Measurements from ENCODE around the gene SPDYE2.
"Not testable (repeated sequence)": the region's sequence is repeated elsewhere in the genome, so short reads cannot be mapped to it uniquely, and the experiment has no call there.

The SPDYE2 gene

GRCh38 chr7:102550808-102551422, at the start of gene SPDYE2:
TSS of gene SPDYE2 (plus strand) at chr7:102551226. CDS start at chr7:102553256, 2,030 bp downstream.
- not testable (repeated sequence) for DNase-seq (ENCODE audit: low read depth in 2 of 3, low spot score in 2 of 3)

- DNase-seq (ENCODE audit: low read depth in 2 of 3, low spot score in 2 of 3) = not testable (repeated sequence)
Measured at GRCh38 chr7:102503141-102503540, 47.9 kb upstream of the SPDYE2 start.

GRCh38 chr7:102505298-102506185, 45.5 kb upstream of the SPDYE2 start:
- DNase-seq (ENCODE audit: low read depth in 2 of 3, low spot score in 2 of 3) = not testable (repeated sequence)

- DNase-seq (ENCODE audit: low read depth in 2 of 3, low spot score in 2 of 3) = not testable (repeated sequence)
Measured at GRCh38 chr7:102507410-102508088, 43.5 kb upstream of the SPDYE2 start.

GRCh38 chr7:102510575-102510974, 40.5 kb upstream of the SPDYE2 start:
- DNase-seq (ENCODE audit: low read depth in 2 of 3, low spot score in 2 of 3) = not testable (repeated sequence)

- DNase-seq (ENCODE audit: low read depth in 2 of 3, low spot score in 2 of 3) = not testable (repeated sequence)
Measured at GRCh38 chr7:102511860-102512522, 39.0 kb upstream of the SPDYE2 start.

- DNase-seq (ENCODE audit: low read depth in 2 of 3, low spot score in 2 of 3) = not testable (repeated sequence)
Measured at GRCh38 chr7:102512642-102513221, 38.3 kb upstream of the SPDYE2 start.

- not testable (repeated sequence) for DNase-seq (ENCODE audit: low read depth in 2 of 3, low spot score in 2 of 3)
Measured at GRCh38 chr7:102514881-102515721, 35.9 kb upstream of the SPDYE2 start.

- not testable (repeated sequence) for DNase-seq (ENCODE audit: low read depth in 2 of 3, low spot score in 2 of 3)
Measured at GRCh38 chr7:102515889-102516288, 35.1 kb upstream of the SPDYE2 start.

- DNase-seq (ENCODE audit: low read depth in 2 of 3, low spot score in 2 of 3) = not testable (repeated sequence)
Measured at GRCh38 chr7:102516951-102517350, 34.1 kb upstream of the SPDYE2 start.

GRCh38 chr7:102517550-102518147, 33.4 kb upstream of the SPDYE2 start, which contains the start of gene RASA4B:
TSS of gene RASA4B (minus strand) at chr7:102517777. CDS start at chr7:102517710, 67 bp downstream.
- not testable (repeated sequence) for DNase-seq (ENCODE audit: low read depth in 2 of 3, low spot score in 2 of 3)

GRCh38 chr7:102520797-102521196, 30.2 kb upstream of the SPDYE2 start:
- not testable (repeated sequence) for DNase-seq (ENCODE audit: low read depth in 2 of 3, low spot score in 2 of 3)

GRCh38 chr7:102524803-102525202, 26.2 kb upstream of the SPDYE2 start:
- DNase-seq (ENCODE audit: low read depth in 2 of 3, low spot score in 2 of 3) = not testable (repeated sequence)

GRCh38 chr7:102527182-102527581, 23.8 kb upstream of the SPDYE2 start:
- DNase-seq (ENCODE audit: low read depth in 2 of 3, low spot score in 2 of 3) = not testable (repeated sequence)

GRCh38 chr7:102527822-102528793, 22.9 kb upstream of the SPDYE2 start:
- DNase-seq (ENCODE audit: low read depth in 2 of 3, low spot score in 2 of 3) = not testable (repeated sequence)

- not testable (repeated sequence) for DNase-seq (ENCODE audit: low read depth in 2 of 3, low spot score in 2 of 3)
Measured at GRCh38 chr7:102531583-102531982, 19.4 kb upstream of the SPDYE2 start.

GRCh38 chr7:102532127-102532526, 18.9 kb upstream of the SPDYE2 start:
- not testable (repeated sequence) for DNase-seq (ENCODE audit: low read depth in 2 of 3, low spot score in 2 of 3)

GRCh38 chr7:102535062-102535615, 15.9 kb upstream of the SPDYE2 start:
- not testable (repeated sequence) for DNase-seq (ENCODE audit: low read depth in 2 of 3, low spot score in 2 of 3)

All from activated CD8-positive, alpha-beta memory T cell treated with anti-CD3 and anti-CD28 coated beads for 48 hours (primary cell).